GM12878 (cell line): ENCODE measurements around the gene ISG20. TPM values are rescaled to one million over a fixed set of nuclear protein-coding genes. Genes with fewer than 3 reads are reported as not detected.
A peak's percentile ranks its signal among the peaks of the same experiment; 100 is the strongest.

Source experiments
- ASH2L ChIP-seq: fragments of 300-600, 200-600 bp; sonication (generic); IDR thresholded peaks from 2 replicates; pipeline ENCODE4 v1.6.1; 2017; ENCODE audit warnings: low read depth, mild to moderate bottlenecking, borderline replicate concordance
- IKZF2 ChIP-seq, 2 experiments: fragments of 450-650 bp; IDR thresholded peaks; 2 replicates each; pipeline ENCODE4 v1.6.1; 2017; ENCODE audit warnings: mild to moderate bottlenecking in 2 of 2, moderate library complexity in 2 of 2
- MYC ChIP-seq: IDR thresholded peaks from 2 replicates; pipeline ENCODE4 v1.6.1; 2011; ENCODE audit warnings: mild to moderate bottlenecking, low read length, moderate library complexity, inconsistent platforms; ENCODE audit not compliant: insufficient read depth, insufficient replicate concordance, insufficient read length, severe bottlenecking
- PAX5 ChIP-seq: IDR thresholded peaks from 2 replicates; pipeline ENCODE4 v1.6.1; 2011; ENCODE audit warnings: low read depth, low read length, borderline replicate concordance
- ZBTB4 ChIP-seq: fragments of 450-650 bp; formaldehyde crosslinking; IDR thresholded peaks from 2 replicates; pipeline ENCODE4 v1.4.0; 2022; ENCODE audit warnings: mild to moderate bottlenecking, moderate library complexity
- ZNF217 ChIP-seq: fragments of 450-650 bp; IDR thresholded peaks from 2 replicates; pipeline ENCODE4 v1.6.1; 2017; ENCODE audit warnings: antibody characterized with exemption, mild to moderate bottlenecking
- polyA plus RNA-seq, 11 experiments: library from polyadenylated mRNA; depleted of rRNA in 4 of 11; unstranded in 6 of 11; stranded (reverse) in 5 of 11; fragments of >200 nt; fragmentation: Nextera tagmentation in 4 of 11; fragmentation: Illumina TruSeq in 1 of 11; extraction: Ambion mirVana in 4 of 11; extraction: Trizol in 1 of 11; gene quantifications; 1 replicate in 1 of 11; 2 replicates in 10 of 11; pipeline versions ENCODE4 v1.2.1 to v1.2.3, GENCODE V29; 2011 to 2016; ENCODE audit warnings: inconsistent platforms in 2 of 11, missing spikeins in 2 of 11, low read depth in 1 of 11
- total RNA-seq, 4 experiments: library from RNA; depleted of rRNA in 3 of 4; stranded (reverse); fragments of >200 nt in 3 of 4; fragmentation: Illumina TruSeq in 1 of 4; extraction: Trizol in 1 of 4; gene quantifications; 2 replicates each; pipeline versions ENCODE4 v1.2.1 to v1.2.3, GENCODE V29; 2013 to 2021
- TF ChIP-seq, protein P1 (sequence below): fragments of 450-650 bp; IDR thresholded peaks from 2 replicates; pipeline ENCODE4 v1.6.1; 2017; ENCODE audit warnings: mild to moderate bottlenecking, moderate library complexity
- TF ChIP-seq, protein P2 (sequence below): IDR thresholded peaks from 2 replicates; pipeline ENCODE4 v1.6.1; 2012; ENCODE audit warnings: mild to moderate bottlenecking, low read depth, low read length
- TF ChIP-seq, protein P3 (sequence below): fragments of 450-650 bp; IDR thresholded peaks from 2 replicates; pipeline ENCODE4 v1.6.1; 2016; ENCODE audit warnings: mild to moderate bottlenecking
- TF ChIP-seq, protein P4 (sequence below): fragments of 450-650 bp; IDR thresholded peaks from 2 replicates; pipeline ENCODE4 v1.6.1; 2017; ENCODE audit warnings: borderline replicate concordance
- TF ChIP-seq, protein P5 (sequence below): fragments of 450-650 bp; IDR thresholded peaks from 2 replicates; pipeline ENCODE4 v1.6.1; 2017; ENCODE audit warnings: low read depth, mild to moderate bottlenecking, moderate library complexity

The ISG20 gene
- total and polyA plus RNA-seq, 10 of the 15 experiments (the other 5 are each of a cell fraction or from before 2014, with no cell fraction given) = 23.4 to 210 (median 85.9) TPM

GRCh38 chr15:88656760-88657221, 18.0 kb downstream of the ISG20 start (continued):
- TF ChIP-seq, protein P1, sequence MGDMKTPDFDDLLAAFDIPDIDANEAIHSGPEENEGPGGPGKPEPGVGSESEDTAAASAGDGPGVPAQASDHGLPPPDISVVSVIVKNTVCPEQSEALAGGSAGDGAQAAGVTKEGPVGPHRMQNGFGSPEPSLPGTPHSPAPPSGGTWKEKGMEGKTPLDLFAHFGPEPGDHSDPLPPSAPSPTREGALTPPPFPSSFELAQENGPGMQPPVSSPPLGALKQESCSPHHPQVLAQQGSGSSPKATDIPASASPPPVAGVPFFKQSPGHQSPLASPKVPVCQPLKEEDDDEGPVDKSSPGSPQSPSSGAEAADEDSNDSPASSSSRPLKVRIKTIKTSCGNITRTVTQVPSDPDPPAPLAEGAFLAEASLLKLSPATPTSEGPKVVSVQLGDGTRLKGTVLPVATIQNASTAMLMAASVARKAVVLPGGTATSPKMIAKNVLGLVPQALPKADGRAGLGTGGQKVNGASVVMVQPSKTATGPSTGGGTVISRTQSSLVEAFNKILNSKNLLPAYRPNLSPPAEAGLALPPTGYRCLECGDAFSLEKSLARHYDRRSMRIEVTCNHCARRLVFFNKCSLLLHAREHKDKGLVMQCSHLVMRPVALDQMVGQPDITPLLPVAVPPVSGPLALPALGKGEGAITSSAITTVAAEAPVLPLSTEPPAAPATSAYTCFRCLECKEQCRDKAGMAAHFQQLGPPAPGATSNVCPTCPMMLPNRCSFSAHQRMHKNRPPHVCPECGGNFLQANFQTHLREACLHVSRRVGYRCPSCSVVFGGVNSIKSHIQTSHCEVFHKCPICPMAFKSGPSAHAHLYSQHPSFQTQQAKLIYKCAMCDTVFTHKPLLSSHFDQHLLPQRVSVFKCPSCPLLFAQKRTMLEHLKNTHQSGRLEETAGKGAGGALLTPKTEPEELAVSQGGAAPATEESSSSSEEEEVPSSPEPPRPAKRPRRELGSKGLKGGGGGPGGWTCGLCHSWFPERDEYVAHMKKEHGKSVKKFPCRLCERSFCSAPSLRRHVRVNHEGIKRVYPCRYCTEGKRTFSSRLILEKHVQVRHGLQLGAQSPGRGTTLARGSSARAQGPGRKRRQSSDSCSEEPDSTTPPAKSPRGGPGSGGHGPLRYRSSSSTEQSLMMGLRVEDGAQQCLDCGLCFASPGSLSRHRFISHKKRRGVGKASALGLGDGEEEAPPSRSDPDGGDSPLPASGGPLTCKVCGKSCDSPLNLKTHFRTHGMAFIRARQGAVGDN = no peak
- TF ChIP-seq, protein P2, sequence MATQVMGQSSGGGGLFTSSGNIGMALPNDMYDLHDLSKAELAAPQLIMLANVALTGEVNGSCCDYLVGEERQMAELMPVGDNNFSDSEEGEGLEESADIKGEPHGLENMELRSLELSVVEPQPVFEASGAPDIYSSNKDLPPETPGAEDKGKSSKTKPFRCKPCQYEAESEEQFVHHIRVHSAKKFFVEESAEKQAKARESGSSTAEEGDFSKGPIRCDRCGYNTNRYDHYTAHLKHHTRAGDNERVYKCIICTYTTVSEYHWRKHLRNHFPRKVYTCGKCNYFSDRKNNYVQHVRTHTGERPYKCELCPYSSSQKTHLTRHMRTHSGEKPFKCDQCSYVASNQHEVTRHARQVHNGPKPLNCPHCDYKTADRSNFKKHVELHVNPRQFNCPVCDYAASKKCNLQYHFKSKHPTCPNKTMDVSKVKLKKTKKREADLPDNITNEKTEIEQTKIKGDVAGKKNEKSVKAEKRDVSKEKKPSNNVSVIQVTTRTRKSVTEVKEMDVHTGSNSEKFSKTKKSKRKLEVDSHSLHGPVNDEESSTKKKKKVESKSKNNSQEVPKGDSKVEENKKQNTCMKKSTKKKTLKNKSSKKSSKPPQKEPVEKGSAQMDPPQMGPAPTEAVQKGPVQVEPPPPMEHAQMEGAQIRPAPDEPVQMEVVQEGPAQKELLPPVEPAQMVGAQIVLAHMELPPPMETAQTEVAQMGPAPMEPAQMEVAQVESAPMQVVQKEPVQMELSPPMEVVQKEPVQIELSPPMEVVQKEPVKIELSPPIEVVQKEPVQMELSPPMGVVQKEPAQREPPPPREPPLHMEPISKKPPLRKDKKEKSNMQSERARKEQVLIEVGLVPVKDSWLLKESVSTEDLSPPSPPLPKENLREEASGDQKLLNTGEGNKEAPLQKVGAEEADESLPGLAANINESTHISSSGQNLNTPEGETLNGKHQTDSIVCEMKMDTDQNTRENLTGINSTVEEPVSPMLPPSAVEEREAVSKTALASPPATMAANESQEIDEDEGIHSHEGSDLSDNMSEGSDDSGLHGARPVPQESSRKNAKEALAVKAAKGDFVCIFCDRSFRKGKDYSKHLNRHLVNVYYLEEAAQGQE = no peak
- no peak for TF ChIP-seq ASH2L
- TF ChIP-seq, protein P3, sequence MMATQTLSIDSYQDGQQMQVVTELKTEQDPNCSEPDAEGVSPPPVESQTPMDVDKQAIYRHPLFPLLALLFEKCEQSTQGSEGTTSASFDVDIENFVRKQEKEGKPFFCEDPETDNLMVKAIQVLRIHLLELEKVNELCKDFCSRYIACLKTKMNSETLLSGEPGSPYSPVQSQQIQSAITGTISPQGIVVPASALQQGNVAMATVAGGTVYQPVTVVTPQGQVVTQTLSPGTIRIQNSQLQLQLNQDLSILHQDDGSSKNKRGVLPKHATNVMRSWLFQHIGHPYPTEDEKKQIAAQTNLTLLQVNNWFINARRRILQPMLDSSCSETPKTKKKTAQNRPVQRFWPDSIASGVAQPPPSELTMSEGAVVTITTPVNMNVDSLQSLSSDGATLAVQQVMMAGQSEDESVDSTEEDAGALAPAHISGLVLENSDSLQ = peak; percentile 20; the same call in 1 of the 2 replicates
- TF ChIP-seq ZBTB4 = no peak
- TF ChIP-seq ZNF217 = peak; percentile 91
- TF ChIP-seq, protein P4, sequence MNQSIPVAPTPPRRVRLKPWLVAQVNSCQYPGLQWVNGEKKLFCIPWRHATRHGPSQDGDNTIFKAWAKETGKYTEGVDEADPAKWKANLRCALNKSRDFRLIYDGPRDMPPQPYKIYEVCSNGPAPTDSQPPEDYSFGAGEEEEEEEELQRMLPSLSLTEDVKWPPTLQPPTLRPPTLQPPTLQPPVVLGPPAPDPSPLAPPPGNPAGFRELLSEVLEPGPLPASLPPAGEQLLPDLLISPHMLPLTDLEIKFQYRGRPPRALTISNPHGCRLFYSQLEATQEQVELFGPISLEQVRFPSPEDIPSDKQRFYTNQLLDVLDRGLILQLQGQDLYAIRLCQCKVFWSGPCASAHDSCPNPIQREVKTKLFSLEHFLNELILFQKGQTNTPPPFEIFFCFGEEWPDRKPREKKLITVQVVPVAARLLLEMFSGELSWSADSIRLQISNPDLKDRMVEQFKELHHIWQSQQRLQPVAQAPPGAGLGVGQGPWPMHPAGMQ = no peak
- peak; percentile 93 for TF ChIP-seq PAX5
- peak; percentile 73 to 83; a peak in 3 of 4 replicates for TF ChIP-seq IKZF2 (IDR thresholded peaks at IDR 0.05)
- TF ChIP-seq, protein P5, sequence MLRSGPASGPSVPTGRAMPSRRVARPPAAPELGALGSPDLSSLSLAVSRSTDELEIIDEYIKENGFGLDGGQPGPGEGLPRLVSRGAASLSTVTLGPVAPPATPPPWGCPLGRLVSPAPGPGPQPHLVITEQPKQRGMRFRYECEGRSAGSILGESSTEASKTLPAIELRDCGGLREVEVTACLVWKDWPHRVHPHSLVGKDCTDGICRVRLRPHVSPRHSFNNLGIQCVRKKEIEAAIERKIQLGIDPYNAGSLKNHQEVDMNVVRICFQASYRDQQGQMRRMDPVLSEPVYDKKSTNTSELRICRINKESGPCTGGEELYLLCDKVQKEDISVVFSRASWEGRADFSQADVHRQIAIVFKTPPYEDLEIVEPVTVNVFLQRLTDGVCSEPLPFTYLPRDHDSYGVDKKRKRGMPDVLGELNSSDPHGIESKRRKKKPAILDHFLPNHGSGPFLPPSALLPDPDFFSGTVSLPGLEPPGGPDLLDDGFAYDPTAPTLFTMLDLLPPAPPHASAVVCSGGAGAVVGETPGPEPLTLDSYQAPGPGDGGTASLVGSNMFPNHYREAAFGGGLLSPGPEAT = peak; percentile 79
- TF ChIP-seq MYC = no peak
